Omental fat pad (tissue), 4 donors: ENCODE results near the gene FBN2. TPM values are rescaled to one million over a fixed set of nuclear protein-coding genes. Genes with fewer than 3 reads are reported as not detected.

Experiments used
- ATAC-seq: fragments of 150-250 bp; one replicate; pipeline ENCODE4 v1.9.1; 2016; ENCODE audit warnings: mild to moderate bottlenecking, moderate library complexity; ENCODE audit not compliant: low FRiP score
- DNase-seq: peaks from one replicate; pipeline ENCODE4 v3.0.0-alpha.2; 2019; ENCODE audit warnings: low spot score
- CTCF ChIP-seq, 3 donors: fragments of 450-650 bp; IDR thresholded peaks; one replicate each; pipeline ENCODE4 v1.5.1; 2016 to 2017; ENCODE audit warnings: antibody characterized with exemption in 3 of 3, mild to moderate bottlenecking in 3 of 3, moderate library complexity in 2 of 3
- total RNA-seq, 4 donors: library from RNA; depleted of rRNA; stranded (reverse); fragments of >200 nt; gene quantifications; one replicate each; pipeline ENCODE4 v1.1.0, GENCODE V29; 2016

Gene FBN2
- total RNA-seq, 4 donors from 2014 or later = 0.56 to 3.2 (median 0.79) TPM

GRCh38 chr5:128378196-128378595, 159.8 kb downstream of the FBN2 start:
- TF ChIP-seq CTCF (IDR thresholded peaks at IDR 0.05) = no peak
- ATAC-seq = no peak
- DNase-seq = no peak

GRCh38 chr5:128376577-128376976, 161.5 kb downstream of the FBN2 start:
- ATAC-seq (no peak), DNase-seq (no peak)
- no peak for TF ChIP-seq CTCF (IDR thresholded peaks at IDR 0.05)

- no peak for ATAC-seq
- no peak for DNase-seq
- no peak for TF ChIP-seq CTCF (IDR thresholded peaks at IDR 0.05)
Measured at GRCh38 chr5:128366147-128366546, 171.9 kb downstream of the FBN2 start.

- TF ChIP-seq CTCF (IDR thresholded peaks at IDR 0.05) = no peak
- DNase-seq = no peak
- ATAC-seq = no peak
Measured at GRCh38 chr5:128362370-128362769, 175.7 kb downstream of the FBN2 start.

GRCh38 chr5:128358826-128359225, 179.2 kb downstream of the FBN2 start:
- DNase-seq = no peak
- TF ChIP-seq CTCF (IDR thresholded peaks at IDR 0.05) = no peak
- no peak for ATAC-seq

- DNase-seq = no peak
- no peak for ATAC-seq
- TF ChIP-seq CTCF (IDR thresholded peaks at IDR 0.05) = no peak
Measured at GRCh38 chr5:128357226-128357625, 180.8 kb downstream of the FBN2 start.

- ATAC-seq = no peak
- TF ChIP-seq CTCF (IDR thresholded peaks at IDR 0.05) = no peak
- DNase-seq = no peak
Measured at GRCh38 chr5:128355961-128356360, 182.1 kb downstream of the FBN2 start.
